Retina (tissue), 1 donor: ENCODE results near the gene FYB2.
"Not testable (repeated sequence)": the region's sequence is repeated elsewhere in the genome, so short reads cannot be mapped to it uniquely, and the experiment has no call there.

Source experiments
- DNase-seq: peaks from one replicate; pipeline ENCODE4 v3.0.0-alpha.2; 2016

Gene FYB2

GRCh38 chr1:56795870-56796269 is 23.3 kb downstream of the FYB2 start:
- no peak for DNase-seq

- no peak for DNase-seq
Observed at GRCh38 chr1:56790036-56790435, 29.2 kb downstream of the FYB2 start.

- no peak for DNase-seq
Observed at GRCh38 chr1:56788588-56788987, 30.6 kb downstream of the FYB2 start.

GRCh38 chr1:56788102-56788501 is 31.1 kb downstream of the FYB2 start:
- no peak for DNase-seq

- DNase-seq, result no peak
Observed at GRCh38 chr1:56787330-56787729, 31.9 kb downstream of the FYB2 start.

- no peak for DNase-seq
Observed at GRCh38 chr1:56782773-56783172, 36.4 kb downstream of the FYB2 start.

GRCh38 chr1:56780826-56781225 is 38.4 kb downstream of the FYB2 start:
- no peak for DNase-seq

- DNase-seq, result no peak
Observed at GRCh38 chr1:56780128-56780750, 39.0 kb downstream of the FYB2 start.

- no peak for DNase-seq
Observed at GRCh38 chr1:56777972-56778371, 41.2 kb downstream of the FYB2 start.

GRCh38 chr1:56774732-56775131 is 44.5 kb downstream of the FYB2 start:
- not testable (repeated sequence) for DNase-seq

- no peak for DNase-seq
Observed at GRCh38 chr1:56774067-56774609, 45.1 kb downstream of the FYB2 start.

GRCh38 chr1:56773341-56774066 is 45.7 kb downstream of the FYB2 start:
- DNase-seq, result no peak

GRCh38 chr1:56771717-56772116 is 47.5 kb downstream of the FYB2 start:
- no peak for DNase-seq

- no peak for DNase-seq
Observed at GRCh38 chr1:56758794-56759193, 60.4 kb downstream of the FYB2 start.

- DNase-seq, result no peak
Observed at GRCh38 chr1:56758135-56758534, 61.1 kb downstream of the FYB2 start.

GRCh38 chr1:56755911-56756310 is 63.3 kb downstream of the FYB2 start:
- no peak for DNase-seq

- DNase-seq, result no peak
Observed at GRCh38 chr1:56754708-56755479, 64.3 kb downstream of the FYB2 start.

- no peak for DNase-seq
Observed at GRCh38 chr1:56745231-56745630, 74.0 kb downstream of the FYB2 start.

- DNase-seq, result no peak
Observed at GRCh38 chr1:56728964-56729363, 90.2 kb downstream of the FYB2 start.

GRCh38 chr1:56726706-56727105 is 92.5 kb downstream of the FYB2 start:
- no peak for DNase-seq

GRCh38 chr1:56719171-56719570 is 100.0 kb downstream of the FYB2 start:
- no peak for DNase-seq

GRCh38 chr1:56715156-56715555 is 104.0 kb downstream of the FYB2 start:
- no peak for DNase-seq

GRCh38 chr1:56713112-56713511 is 106.1 kb downstream of the FYB2 start:
- no peak for DNase-seq

GRCh38 chr1:56712150-56712549 is 107.1 kb downstream of the FYB2 start:
- no peak for DNase-seq
